Measurements from ENCODE around the gene AGPS. TPM values are rescaled to one million over a fixed set of nuclear protein-coding genes. Genes with fewer than 3 reads are reported as not detected.

The AGPS gene
- total RNA-seq, 3 donors from 2014 or later (not counting 1 experiment from before 2014, with no cell fraction given), result 27.4 to 36.0 (median 35.6) TPM

GRCh38 chr2:177585234-177585863 lies 192.8 kb downstream of the AGPS start:
- ATAC-seq (no peak), DNase-seq (no peak)
- H3K36me3 ChIP-seq (ENCODE audit: control insufficient read depth, insufficient read depth, low read length), result no peaks in the 10 kb centered on the region
- H3K36me3 Mint-ChIP-seq, result no peaks in the 10 kb centered on the region
- H3K27me3 ChIP-seq (ENCODE audit: control insufficient read depth, insufficient read depth, low read length), result no peaks in the 10 kb centered on the region
- no peak for TF ChIP-seq CTCF (IDR thresholded peaks at IDR 0.05)
- no peak overlapping the region for H3K4me3 ChIP-seq (ENCODE audit: low read length)
- 95% methylated on average over 5 of the region's 5 CpGs for WGBS (ENCODE audit: insufficient coverage)
- intact Hi-C loops (cut with micrococcal nuclease), result no loop called here
- no peaks in the 10 kb centered on the region for H3K4me1 ChIP-seq (ENCODE audit: control insufficient read depth, insufficient read depth, low read length)
- no peaks in the 10 kb centered on the region for H3K9me3 Mint-ChIP-seq
- H3K27me3 Mint-ChIP-seq (ENCODE audit: low read depth in 2 of 2), result peaks cover 0 to 19% of the 10 kb centered on the region in 2 donors
- no peaks in the 10 kb centered on the region for H3K9me3 ChIP-seq (ENCODE audit: control insufficient read depth, insufficient read depth, low read length)
- no peaks in the 10 kb centered on the region for H3K4me1 Mint-ChIP-seq
- no peak overlapping the region for H3K27ac Mint-ChIP-seq
- no peak overlapping the region for H3K4me3 Mint-ChIP-seq
- H3K27ac ChIP-seq (ENCODE audit: low read length), result no peak overlapping the region

GRCh38 chr2:177586154-177586553 lies 193.6 kb downstream of the AGPS start:
- Histone ChIP-seq H3K9me3 (ENCODE audit: control insufficient read depth, insufficient read depth, low read length) (no peaks in the 10 kb centered on the region), H3K27ac (ENCODE audit: low read length) (no peak overlapping the region), H3K27me3 (ENCODE audit: control insufficient read depth, insufficient read depth, low read length) (no peaks in the 10 kb centered on the region), H3K4me1 (ENCODE audit: control insufficient read depth, insufficient read depth, low read length) (no peaks in the 10 kb centered on the region), H3K4me3 (ENCODE audit: low read length) (no peak overlapping the region), H3K36me3 (ENCODE audit: control insufficient read depth, insufficient read depth, low read length) (no peaks in the 10 kb centered on the region)
- no peak for DNase-seq
- no peaks in the 10 kb centered on the region for H3K4me1 Mint-ChIP-seq
- ATAC-seq, result no peak
- H3K27me3 Mint-ChIP-seq (ENCODE audit: low read depth in 2 of 2), result peaks cover 0 to 19% of the 10 kb centered on the region in 2 donors
- no CpG with 5 or more reads among the region's 1 CpG for WGBS (ENCODE audit: insufficient coverage)
- intact Hi-C loops (cut with micrococcal nuclease), result no loop called here
- no peaks in the 10 kb centered on the region for H3K9me3 Mint-ChIP-seq
- no peak overlapping the region for H3K4me3 Mint-ChIP-seq
- H3K27ac Mint-ChIP-seq, result no peak overlapping the region
- TF ChIP-seq CTCF (IDR thresholded peaks at IDR 0.05), result no peak
- H3K36me3 Mint-ChIP-seq, result no peaks in the 10 kb centered on the region

- WGBS (ENCODE audit: insufficient coverage), result 100% methylated on average over 1 of the region's 1 CpG
- no peaks in the 10 kb centered on the region for H3K27me3 ChIP-seq (ENCODE audit: control insufficient read depth, insufficient read depth, low read length)
- intact Hi-C loops (cut with micrococcal nuclease), result no loop called here
- no peaks in the 10 kb centered on the region for H3K36me3 Mint-ChIP-seq
- no peak overlapping the region for H3K4me3 ChIP-seq (ENCODE audit: low read length)
- ATAC-seq, result no peak
- no peaks in the 10 kb centered on the region for H3K4me1 Mint-ChIP-seq
- no peak for DNase-seq
- no peaks in the 10 kb centered on the region for H3K4me1 ChIP-seq (ENCODE audit: control insufficient read depth, insufficient read depth, low read length)
- no peak for TF ChIP-seq CTCF (IDR thresholded peaks at IDR 0.05)
- H3K27me3 Mint-ChIP-seq (ENCODE audit: low read depth in 2 of 2), result peaks cover 0 to 15% of the 10 kb centered on the region in 2 donors
- H3K27ac Mint-ChIP-seq, result no peak overlapping the region
- H3K9me3 Mint-ChIP-seq, result no peaks in the 10 kb centered on the region
- no peak overlapping the region for H3K4me3 Mint-ChIP-seq
- H3K9me3 ChIP-seq (ENCODE audit: control insufficient read depth, insufficient read depth, low read length), result no peaks in the 10 kb centered on the region
- H3K36me3 ChIP-seq (ENCODE audit: control insufficient read depth, insufficient read depth, low read length), result no peaks in the 10 kb centered on the region
- H3K27ac ChIP-seq (ENCODE audit: low read length), result no peak overlapping the region
These were observed 194.8 kb downstream of the AGPS start for GRCh38 chr2:177587371-177587770.

- H3K9me3 Mint-ChIP-seq, result no peaks in the 10 kb centered on the region
- ATAC-seq, result no peak
These were observed 196.1 kb downstream of the AGPS start for GRCh38 chr2:177588671-177589070.

More at GRCh38 chr2:177588671-177589070, 196.1 kb downstream of the AGPS start:
- DNase-seq, result no peak
- Mint-ChIP-seq H3K4me1 (no peaks in the 10 kb centered on the region), H3K4me3 (no peak overlapping the region), H3K27ac (no peak overlapping the region), H3K27me3 (ENCODE audit: low read depth in 2 of 2) (peaks cover 7 to 13% of the 10 kb centered on the region in 2 donors), H3K36me3 (no peaks in the 10 kb centered on the region)
- Histone ChIP-seq H3K36me3 (ENCODE audit: control insufficient read depth, insufficient read depth, low read length) (no peaks in the 10 kb centered on the region), H3K4me1 (ENCODE audit: control insufficient read depth, insufficient read depth, low read length) (no peaks in the 10 kb centered on the region), H3K4me3 (ENCODE audit: low read length) (no peak overlapping the region), H3K27me3 (ENCODE audit: control insufficient read depth, insufficient read depth, low read length) (no peaks in the 10 kb centered on the region), H3K9me3 (ENCODE audit: control insufficient read depth, insufficient read depth, low read length) (no peaks in the 10 kb centered on the region), H3K27ac (ENCODE audit: low read length) (no peak overlapping the region)
- no peak for TF ChIP-seq CTCF (IDR thresholded peaks at IDR 0.05)
- intact Hi-C loops (cut with micrococcal nuclease), result no loop called here
- WGBS (ENCODE audit: insufficient coverage), result 81% methylated on average over 3 of the region's 3 CpGs

All from natural killer cell (primary cell).